Neural cell (in vitro differentiated cells): Measurements from ENCODE around the gene DNAJC13.

Experiments
- EZH2 ChIP-seq: fragments of 200-600, 300-800 bp; shearing (Covaris generic), sonication (generic); IDR thresholded peaks from 2 replicates; pipeline ENCODE4 v1.6.1; 2014; ENCODE audit warnings: antibody characterized with exemption, low read length, borderline replicate concordance, mild to moderate bottlenecking; ENCODE audit not compliant: insufficient read depth, poor library complexity, severe bottlenecking
- RAD21 ChIP-seq: fragments of 450-650 bp; conservative IDR thresholded peaks from 2 replicates; pipeline ENCODE4 v1.6.1; 2014; ENCODE audit warnings: antibody characterized with exemption, mild to moderate bottlenecking, moderate library complexity
- TF ChIP-seq, protein P1 (sequence below): IDR thresholded peaks from 2 replicates; pipeline ENCODE4 v1.6.1; 2012; ENCODE audit warnings: borderline replicate concordance
- TF ChIP-seq, protein P2 (sequence below): fragments of 450-650 bp; IDR thresholded peaks from 2 replicates; pipeline ENCODE4 v1.5.1; 2014; ENCODE audit warnings: antibody characterized with exemption, mild to moderate bottlenecking, moderate library complexity; ENCODE audit not compliant: poor library complexity, severe bottlenecking

- TF ChIP-seq, protein P1, sequence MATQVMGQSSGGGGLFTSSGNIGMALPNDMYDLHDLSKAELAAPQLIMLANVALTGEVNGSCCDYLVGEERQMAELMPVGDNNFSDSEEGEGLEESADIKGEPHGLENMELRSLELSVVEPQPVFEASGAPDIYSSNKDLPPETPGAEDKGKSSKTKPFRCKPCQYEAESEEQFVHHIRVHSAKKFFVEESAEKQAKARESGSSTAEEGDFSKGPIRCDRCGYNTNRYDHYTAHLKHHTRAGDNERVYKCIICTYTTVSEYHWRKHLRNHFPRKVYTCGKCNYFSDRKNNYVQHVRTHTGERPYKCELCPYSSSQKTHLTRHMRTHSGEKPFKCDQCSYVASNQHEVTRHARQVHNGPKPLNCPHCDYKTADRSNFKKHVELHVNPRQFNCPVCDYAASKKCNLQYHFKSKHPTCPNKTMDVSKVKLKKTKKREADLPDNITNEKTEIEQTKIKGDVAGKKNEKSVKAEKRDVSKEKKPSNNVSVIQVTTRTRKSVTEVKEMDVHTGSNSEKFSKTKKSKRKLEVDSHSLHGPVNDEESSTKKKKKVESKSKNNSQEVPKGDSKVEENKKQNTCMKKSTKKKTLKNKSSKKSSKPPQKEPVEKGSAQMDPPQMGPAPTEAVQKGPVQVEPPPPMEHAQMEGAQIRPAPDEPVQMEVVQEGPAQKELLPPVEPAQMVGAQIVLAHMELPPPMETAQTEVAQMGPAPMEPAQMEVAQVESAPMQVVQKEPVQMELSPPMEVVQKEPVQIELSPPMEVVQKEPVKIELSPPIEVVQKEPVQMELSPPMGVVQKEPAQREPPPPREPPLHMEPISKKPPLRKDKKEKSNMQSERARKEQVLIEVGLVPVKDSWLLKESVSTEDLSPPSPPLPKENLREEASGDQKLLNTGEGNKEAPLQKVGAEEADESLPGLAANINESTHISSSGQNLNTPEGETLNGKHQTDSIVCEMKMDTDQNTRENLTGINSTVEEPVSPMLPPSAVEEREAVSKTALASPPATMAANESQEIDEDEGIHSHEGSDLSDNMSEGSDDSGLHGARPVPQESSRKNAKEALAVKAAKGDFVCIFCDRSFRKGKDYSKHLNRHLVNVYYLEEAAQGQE: no peak
- TF ChIP-seq, protein P2, sequence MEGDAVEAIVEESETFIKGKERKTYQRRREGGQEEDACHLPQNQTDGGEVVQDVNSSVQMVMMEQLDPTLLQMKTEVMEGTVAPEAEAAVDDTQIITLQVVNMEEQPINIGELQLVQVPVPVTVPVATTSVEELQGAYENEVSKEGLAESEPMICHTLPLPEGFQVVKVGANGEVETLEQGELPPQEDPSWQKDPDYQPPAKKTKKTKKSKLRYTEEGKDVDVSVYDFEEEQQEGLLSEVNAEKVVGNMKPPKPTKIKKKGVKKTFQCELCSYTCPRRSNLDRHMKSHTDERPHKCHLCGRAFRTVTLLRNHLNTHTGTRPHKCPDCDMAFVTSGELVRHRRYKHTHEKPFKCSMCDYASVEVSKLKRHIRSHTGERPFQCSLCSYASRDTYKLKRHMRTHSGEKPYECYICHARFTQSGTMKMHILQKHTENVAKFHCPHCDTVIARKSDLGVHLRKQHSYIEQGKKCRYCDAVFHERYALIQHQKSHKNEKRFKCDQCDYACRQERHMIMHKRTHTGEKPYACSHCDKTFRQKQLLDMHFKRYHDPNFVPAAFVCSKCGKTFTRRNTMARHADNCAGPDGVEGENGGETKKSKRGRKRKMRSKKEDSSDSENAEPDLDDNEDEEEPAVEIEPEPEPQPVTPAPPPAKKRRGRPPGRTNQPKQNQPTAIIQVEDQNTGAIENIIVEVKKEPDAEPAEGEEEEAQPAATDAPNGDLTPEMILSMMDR: no peak
- no peak for TF ChIP-seq RAD21
- TF ChIP-seq EZH2: no peak
These were observed 170.1 kb downstream of the DNAJC13 start for GRCh38 chr3:132587401-132587800.
